ENCODE results near the gene CD5L.
A peak's percentile ranks its signal among the peaks of the same experiment; 100 is the strongest.

Gene CD5L

GRCh38 chr1:157830887-157831286 is 10.7 kb downstream of the CD5L start:
- Histone ChIP-seq H3K4me1 (ENCODE audit: low read length) (peaks cover 43% of the 10 kb centered on the region), H3K27me3 (ENCODE audit: low read depth, low read length) (peaks cover 36% of the 10 kb centered on the region), H4K20me1 (ENCODE audit: insufficient read depth, low read length) (no peaks in the 10 kb centered on the region), H3K79me2 (ENCODE audit: low read length) (no peaks in the 10 kb centered on the region), H3K9ac (ENCODE audit: low read length) (no peak overlapping the region), H3K36me3 (replicated peaks; ENCODE audit: low read depth, low read length) (no peaks in the 10 kb centered on the region), H3K27ac (ENCODE audit: low read length) (no peak overlapping the region), H3K9me3 (ENCODE audit: insufficient read depth, low read length) (no peaks in the 10 kb centered on the region), H2AFZ (ENCODE audit: low read depth, low read length) (no peak overlapping the region), H3K4me3 (ENCODE audit: low read length) (no peak overlapping the region), H3K4me2 (ENCODE audit: low read length) (peak overlapping the region; percentile 13; the same call in 1 of the 2 replicates)
- TF ChIP-seq EZH2phosphoT487 (IDR thresholded peaks at IDR 0.05; ENCODE audit: low read depth) (no peak), CTCF (IDR thresholded peaks at IDR 0.05; ENCODE audit: low read depth, low read length) (no peak)

GRCh38 chr1:157829711-157830110 is 11.9 kb downstream of the CD5L start:
- Histone ChIP-seq H3K9ac (ENCODE audit: low read length) (no peak overlapping the region), H3K36me3 (replicated peaks; ENCODE audit: low read depth, low read length) (no peaks in the 10 kb centered on the region), H3K27ac (ENCODE audit: low read length) (no peak overlapping the region), H4K20me1 (ENCODE audit: insufficient read depth, low read length) (no peaks in the 10 kb centered on the region), H2AFZ (ENCODE audit: low read depth, low read length) (no peak overlapping the region), H3K4me1 (ENCODE audit: low read length) (peaks cover 43% of the 10 kb centered on the region), H3K4me3 (ENCODE audit: low read length) (no peak overlapping the region), H3K9me3 (ENCODE audit: insufficient read depth, low read length) (no peaks in the 10 kb centered on the region), H3K27me3 (ENCODE audit: low read depth, low read length) (peaks cover 36% of the 10 kb centered on the region), H3K4me2 (ENCODE audit: low read length) (peak overlapping the region; percentile 18), H3K79me2 (ENCODE audit: low read length) (no peaks in the 10 kb centered on the region)
- TF ChIP-seq EZH2phosphoT487 (IDR thresholded peaks at IDR 0.05; ENCODE audit: low read depth) (no peak), CTCF (IDR thresholded peaks at IDR 0.05; ENCODE audit: low read depth, low read length) (no peak)

- Histone ChIP-seq H3K36me3 (replicated peaks; ENCODE audit: low read depth, low read length) (no peaks in the 10 kb centered on the region), H3K4me3 (ENCODE audit: low read length) (no peak overlapping the region), H3K27ac (ENCODE audit: low read length) (no peak overlapping the region), H3K27me3 (ENCODE audit: low read depth, low read length) (peaks cover 36% of the 10 kb centered on the region), H3K9ac (ENCODE audit: low read length) (no peak overlapping the region), H4K20me1 (ENCODE audit: insufficient read depth, low read length) (no peaks in the 10 kb centered on the region), H3K4me2 (ENCODE audit: low read length) (peak overlapping the region; percentile 19), H3K79me2 (ENCODE audit: low read length) (no peaks in the 10 kb centered on the region), H3K4me1 (ENCODE audit: low read length) (peaks cover 43% of the 10 kb centered on the region), H3K9me3 (ENCODE audit: insufficient read depth, low read length) (no peaks in the 10 kb centered on the region), H2AFZ (ENCODE audit: low read depth, low read length) (no peak overlapping the region)
- TF ChIP-seq EZH2phosphoT487 (IDR thresholded peaks at IDR 0.05; ENCODE audit: low read depth) (no peak), CTCF (IDR thresholded peaks at IDR 0.05; ENCODE audit: low read depth, low read length) (no peak)
Measured at GRCh38 chr1:157829210-157829609, 12.4 kb downstream of the CD5L start.

GRCh38 chr1:157820299-157820698 is 21.3 kb downstream of the CD5L start:
- Histone ChIP-seq H3K4me3 (ENCODE audit: low read length) (no peak overlapping the region), H4K20me1 (ENCODE audit: insufficient read depth, low read length) (no peaks in the 10 kb centered on the region), H3K27ac (ENCODE audit: low read length) (no peak overlapping the region), H3K9me3 (ENCODE audit: insufficient read depth, low read length) (no peaks in the 10 kb centered on the region), H3K4me2 (ENCODE audit: low read length) (peak overlapping the region; percentile 51), H3K36me3 (replicated peaks; ENCODE audit: low read depth, low read length) (no peaks in the 10 kb centered on the region), H3K27me3 (ENCODE audit: low read depth, low read length) (0 out of 2 replicates have a peak, but pooled peaks cover 8% of the 10 kb centered on the region), H2AFZ (ENCODE audit: low read depth, low read length) (0 out of 2 replicates have a peak overlapping the region, but pooled peaks have one; percentile 18), H3K4me1 (ENCODE audit: low read length) (peaks cover 10% of the 10 kb centered on the region), H3K79me2 (ENCODE audit: low read length) (no peaks in the 10 kb centered on the region), H3K9ac (ENCODE audit: low read length) (no peak overlapping the region)
- TF ChIP-seq CTCF (IDR thresholded peaks at IDR 0.05; ENCODE audit: low read depth, low read length): no peak
- TF ChIP-seq EZH2phosphoT487 (IDR thresholded peaks at IDR 0.05; ENCODE audit: low read depth): no peak

All from OCI-LY3 (cell line).